Gastroesophageal sphincter (tissue), 4 donors: Measurements from ENCODE around the gene PSTPIP1. TPM values are rescaled to one million over a fixed set of nuclear protein-coding genes. Genes with fewer than 3 reads are reported as not detected.

ENCODE experiments used
- ATAC-seq: fragments of 150-250 bp; one replicate; pipeline ENCODE4 v1.9.1; 2016; ENCODE audit warnings: mild to moderate bottlenecking, moderate library complexity
- H3K27ac ChIP-seq, 4 donors: fragments of 200-600 bp; sonication (generic) in 3 of 4; 1 replicate in 3 of 4; 2 replicates in 1 of 4; pipeline ENCODE4 v1.5.1; 2016 to 2019
- H3K27me3 ChIP-seq: fragments of 200-600 bp; sonication (generic); one replicate; pipeline ENCODE4 v1.5.1; 2019
- H3K36me3 ChIP-seq, 2 donors: fragments of 200-600 bp; sonication (generic); one replicate each; pipeline ENCODE4 v1.5.1; 2019; ENCODE audit warnings: control low read depth in 1 of 2
- H3K4me1 ChIP-seq, 3 donors: fragments of 200-600 bp; sonication (generic); 1 replicate in 2 of 3; 2 replicates in 1 of 3; pipeline ENCODE4 v1.5.1; 2016 to 2019; ENCODE audit warnings: control low read depth in 2 of 3
- H3K4me3 ChIP-seq, 2 donors: fragments of 200-600 bp; sonication (generic); one replicate each; pipeline ENCODE4 v1.5.1; 2019; ENCODE audit warnings: mild to moderate bottlenecking in 1 of 2, moderate library complexity in 1 of 2
- H3K9me3 ChIP-seq, 3 donors: fragments of 200-600 bp; sonication (generic); one replicate each; pipeline ENCODE4 v1.5.1; 2017 to 2019; ENCODE audit warnings: control low read depth in 2 of 3
- CTCF ChIP-seq, 4 experiments: fragments of 200-600 bp in 2 of 4; fragments of 450-650 bp in 2 of 4; sonication (generic) in 1 of 4; IDR thresholded peaks; one replicate each; pipeline ENCODE4 v1.5.1; 2017 to 2019; ENCODE audit warnings: antibody characterized with exemption in 4 of 4, mild to moderate bottlenecking in 2 of 4, moderate library complexity in 2 of 4
- EP300 ChIP-seq: sonication (generic); formaldehyde crosslinking; IDR thresholded peaks from one replicate; pipeline ENCODE4 v1.6.1; 2017; ENCODE audit warnings: antibody characterized with exemption, mild to moderate bottlenecking
- POLR2A ChIP-seq, 2 donors: fragments of 450-650 bp; IDR thresholded peaks; one replicate each; pipeline ENCODE4 v1.6.1; 2017; ENCODE audit warnings: antibody characterized with exemption in 2 of 2, mild to moderate bottlenecking in 2 of 2, moderate library complexity in 1 of 2
- POLR2AphosphoS5 ChIP-seq: sonication (generic); formaldehyde crosslinking; IDR thresholded peaks from one replicate; pipeline ENCODE4 v1.6.1; 2017; ENCODE audit warnings: antibody characterized with exemption
- WGBS, 2 donors: methylation state at CpG; one replicate each; pipeline ENCODE4 v1.1.5; 2018; ENCODE audit warnings: low coverage in 1 of 2; 5-methylcytosine and 5-hydroxymethylcytosine counted together
- small RNA-seq, 4 donors: library from RNA; depleted of rRNA; stranded (forward); fragments of <200 nt; gene quantifications; one replicate each; pipeline ENCODE3, GENCODE V24; 2016
- total RNA-seq, 4 donors: library from RNA; depleted of rRNA; stranded (reverse); fragments of >200 nt; gene quantifications; one replicate each; pipeline ENCODE4 v1.1.0, GENCODE V29; 2016

Gene PSTPIP1
- total RNA-seq, 4 donors from 2014 or later, result 7.1 to 18.2 (median 9.0) TPM

- ATAC-seq, result peak; percentile 98
- Histone ChIP-seq H3K4me1 (peaks cover 0 to 11% (median 0%) of the 10 kb centered on the region in 3 donors), H3K4me3 (peak overlapping the region; percentile 1 to 37), H3K27ac (peak overlapping the region in 2 of 4 donors; percentile 3 to 42), H3K27me3 (no peaks in the 10 kb centered on the region), H3K9me3 (no peaks in the 10 kb centered on the region), H3K36me3 (no peaks in the 10 kb centered on the region)
- TF ChIP-seq EP300, result no peak
- TF ChIP-seq CTCF (IDR thresholded peaks at IDR 0.05), result no peak
- no peak for TF ChIP-seq POLR2AphosphoS5
- WGBS, 2 donors, result 6 to 15% methylated on average over 9 to 10 of the region's 21 CpGs
These were observed 88.6 kb downstream of the PSTPIP1 start for GRCh38 chr15:77083381-77084160.

DNA sequence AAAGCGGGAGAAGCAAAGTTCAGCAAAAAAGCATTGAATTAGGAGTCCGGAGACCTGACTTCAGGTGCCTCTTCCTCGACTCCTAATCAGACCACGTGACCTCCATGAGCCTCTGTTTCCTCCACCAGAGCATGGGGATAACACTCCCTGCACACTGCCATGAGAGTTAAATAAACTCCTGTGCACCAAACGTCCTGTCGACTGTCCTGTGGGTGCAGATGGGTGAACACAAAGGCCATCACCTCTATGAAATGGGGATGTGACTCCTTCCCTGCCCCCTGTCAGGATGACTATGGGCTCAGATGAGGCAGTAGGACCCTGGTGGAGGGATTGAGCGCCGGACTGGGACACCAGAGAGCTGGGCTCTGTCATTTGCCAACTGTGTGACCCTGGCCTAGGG is 89.5 kb downstream of the PSTPIP1 start:
- no peak overlapping the region for H3K27ac ChIP-seq
- TF ChIP-seq POLR2A (IDR thresholded peaks at IDR 0.05) (no peak), POLR2AphosphoS5 (no peak), EP300 (no peak), CTCF (IDR thresholded peaks at IDR 0.05) (no peak)
- WGBS, 2 donors, result 89 to 100% methylated on average over 3 to 7 of the region's 8 CpGs
- H3K36me3 ChIP-seq, result no peaks in the 10 kb centered on the region
- peaks cover 0 to 11% (median 0%) of the 10 kb centered on the region in 3 donors for H3K4me1 ChIP-seq
- ATAC-seq, result no peak
- H3K9me3 ChIP-seq, result no peaks in the 10 kb centered on the region
- H3K4me3 ChIP-seq, result no peak overlapping the region
- no peaks in the 10 kb centered on the region for H3K27me3 ChIP-seq

GRCh38 chr15:77085297-77085696 is 90.4 kb downstream of the PSTPIP1 start:
- H3K9me3 ChIP-seq, result no peaks in the 10 kb centered on the region
- no peaks in the 10 kb centered on the region for H3K27me3 ChIP-seq
- H3K4me1 ChIP-seq, result peaks cover 0 to 11% (median 0%) of the 10 kb centered on the region in 3 donors
- ATAC-seq, result no peak
- no peak overlapping the region for H3K4me3 ChIP-seq
- no peak overlapping the region for H3K27ac ChIP-seq
- WGBS, 2 donors, result 36 to 64% methylated on average over 2 of the region's 2 CpGs
- no peaks in the 10 kb centered on the region for H3K36me3 ChIP-seq
- TF ChIP-seq POLR2AphosphoS5 (no peak), POLR2A (IDR thresholded peaks at IDR 0.05) (no peak), CTCF (IDR thresholded peaks at IDR 0.05) (no peak), EP300 (no peak)

Small RNA genes within 50 kb of the gene (small RNA-seq; reads per million reads assigned to genes)
- 0 reads per million in 4 donors for gene RN7SL278P

Other genes starting within 250 kb of the PSTPIP1 start
- gene SCAPER, start 89.8 kb upstream of the PSTPIP1 start, total RNA-seq, result 10 to 100 TPM; 21.5 to 34.3 (median 28.7) TPM
- 10 to 100 TPM; 37.8 to 66.9 (median 49.7) TPM for gene RCN2, start 63.4 kb upstream of the PSTPIP1 start, total RNA-seq
- 100 to 1,000 TPM; 163 to 205 (median 171) TPM for gene TSPAN3, start 76.0 kb downstream of the PSTPIP1 start, total RNA-seq